Heart right ventricle (tissue), 16 donors: Measurements from ENCODE around the gene SLC28A3. TPM values are rescaled to one million over a fixed set of nuclear protein-coding genes. Genes with fewer than 3 reads are reported as not detected.

ENCODE experiments used
- ATAC-seq, 8 donors: fragments of 200-7000 bp; cut with Tn5 transposase; one replicate each; pipeline ENCODE4 v1.9.1; 2020; ENCODE audit warnings: mild to moderate bottlenecking in 8 of 8, moderate library complexity in 8 of 8, moderate number of reproducible peaks in 1 of 8
- DNase-seq, 2 donors: peaks; one replicate each; pipeline ENCODE4 v3.0.0-alpha.2; 2020
- H3K27ac ChIP-seq, 10 donors: fragments of 200-600 bp; sonication (generic) in 2 of 10; one replicate each; pipeline versions ENCODE4 v1.5.0 to v1.8.0; 2020 to 2022; ENCODE audit warnings: mild to moderate bottlenecking in 3 of 10
- H3K27me3 ChIP-seq, 7 donors: fragments of 200-600 bp; one replicate each; pipeline ENCODE4 v1.8.0; 2021 to 2022; ENCODE audit warnings: mild to moderate bottlenecking in 2 of 7
- H3K36me3 ChIP-seq, 9 donors: fragments of 200-600 bp; sonication (generic) in 1 of 9; one replicate each; pipeline versions ENCODE4 v1.5.0 to v1.8.0; 2020 to 2022; ENCODE audit warnings: mild to moderate bottlenecking in 2 of 9
- H3K4me1 ChIP-seq, 9 donors: fragments of 200-600 bp; sonication (generic) in 1 of 9; one replicate each; pipeline versions ENCODE4 v1.5.0 to v1.8.0; 2020 to 2022; ENCODE audit warnings: mild to moderate bottlenecking in 4 of 9
- H3K4me3 ChIP-seq, 10 donors: fragments of 200-600 bp; sonication (generic) in 2 of 10; one replicate each; pipeline versions ENCODE4 v1.5.0 to v1.8.0; 2020 to 2022; ENCODE audit warnings: mild to moderate bottlenecking in 7 of 10, moderate library complexity in 2 of 10
- H3K9me3 ChIP-seq, 11 donors: fragments of 200-600 bp in 10 of 11; sonication (generic) in 2 of 11; one replicate each; pipeline versions ENCODE4 v1.5.0 to v1.8.0; 2013 to 2022; ENCODE audit warnings: mild to moderate bottlenecking in 2 of 11, control low read depth in 1 of 11, moderate library complexity in 1 of 11
- CTCF ChIP-seq, 9 donors: fragments of 200-600 bp; sonication (generic) in 2 of 9; IDR thresholded peaks; one replicate each; pipeline versions ENCODE4 v1.5.0 to v1.8.0; 2021 to 2022; ENCODE audit warnings: antibody characterized with exemption in 9 of 9, mild to moderate bottlenecking in 5 of 9, moderate library complexity in 1 of 9
- WGBS, 2 donors: extraction: QIAGEN DNeasy Blood & Tissue Kit; methylation state at CpG; one replicate each; pipeline ENCODE4 v1.1.7; 2013; ENCODE audit warnings: inconsistent platforms in 1 of 2; 5-methylcytosine and 5-hydroxymethylcytosine counted together
- intact Hi-C, 10 donors: fragments of 100-400 bp; cut with DNase I; formaldehyde crosslinking; loops; one replicate each; pipeline versions ENCODE4 v1.11.1 to v1.14.2; 2022
- polyA plus RNA-seq, 2 donors: library from polyadenylated mRNA; stranded (reverse); fragments of 200-250 nt; gene quantifications; one replicate each; pipeline ENCODE4 v1.2.3, GENCODE V29; 2013
- total RNA-seq, 10 donors: library from RNA; stranded (reverse); fragmentation: NEBNext Ultra II Directional in 3 of 10; extraction: Animal tissue kit (Norgen Biotek cat#: 25700) in 3 of 10; gene quantifications; one replicate each; pipeline versions ENCODE4 v1.2.1 to v1.2.4, GENCODE V29; 2021 to 2023
- donor health status: Arrhythmogenic right ventricular cardiomyopathy.
- donor health status: ischemic (EF 13 %, LVEDD 7.1; RV severe dilation, severe dysfunction).
- donor health status: healthy with polysubstance abuse.
- donor health status: DM: no; HTN: yes; CAD: no.
- donor health status: DM: no; HTN: no; CAD: no.
- donor health status: ischemic (EF 25% LVEDD 6.9; RV normal size, moderate dysfunction).
- donor health status: ischemic (EF 25% LVEDD 5.7; RV mildly dilated, moderate dysfunction).
- donor health status: healthy.
- donor health status: DM: yes; HTN: yes; CAD: no.
- donor health status: Ischemic cardiomyopathy.
- donor health status: ischemic (EF 35%, LVEDD 5.7; RV mildly dilated, moderate dysfunction).
- donor health status: nonischemic (EF 11% LVEDD 7.7; RV severe dilation, severe dysfunction).
- donor health status: DM: yes; HTN: yes; CAD: no.
- donor health status: PGD.
- donor health status: ischemic (EF 29% LVEDD 5.4; RV normal size, mild dysfunction).
- donor health status: nonischemic (EF 23%, LVEDD 6.1; RV moderate dilation, normal function).

SLC28A3 gene
- total and polyA plus RNA-seq, 12 donors = 0.01 to 0.65 (median 0.18) TPM; not detected in 1

GRCh38 chr9:84320231-84320630 is 20.3 kb downstream of the SLC28A3 start:
- Histone ChIP-seq H3K4me3 (no peak overlapping the region), H3K36me3 (no peaks in the 10 kb centered on the region), H3K4me1 (peaks cover 0 to 22% (median 0%) of the 10 kb centered on the region in 9 donors), H3K27me3 (no peaks in the 10 kb centered on the region), H3K27ac (no peak overlapping the region), H3K9me3 (no peaks in the 10 kb centered on the region)
- intact Hi-C loops = no loop called here
- 86 to 100% methylated on average over 1 of the region's 1 CpG for WGBS, 2 donors
- DNase-seq (no peak), ATAC-seq (no peak)
- TF ChIP-seq CTCF (IDR thresholded peaks at IDR 0.05) = no peak

- Histone ChIP-seq H3K4me1 (peaks cover 0 to 24% (median 0%) of the 10 kb centered on the region in 9 donors), H3K9me3 (no peaks in the 10 kb centered on the region), H3K4me3 (no peak overlapping the region), H3K27ac (no peak overlapping the region), H3K36me3 (no peaks in the 10 kb centered on the region), H3K27me3 (no peaks in the 10 kb centered on the region)
- no peak for TF ChIP-seq CTCF (IDR thresholded peaks at IDR 0.05)
- intact Hi-C loops = loop anchor here in 2 of 10 donors (5.0 kb wide), 1 partner anchor 382 kb away; no protein-coding TSS in a partner anchor
- 86 to 93% methylated on average over 4 of the region's 4 CpGs for WGBS, 2 donors
- no peak for ATAC-seq
- DNase-seq = no peak
Measured at GRCh38 chr9:84319632-84320031, 20.9 kb downstream of the SLC28A3 start.

GRCh38 chr9:84318981-84319380 is 21.6 kb downstream of the SLC28A3 start:
- Histone ChIP-seq H3K9me3 (no peaks in the 10 kb centered on the region), H3K27me3 (no peaks in the 10 kb centered on the region), H3K27ac (no peak overlapping the region), H3K36me3 (no peaks in the 10 kb centered on the region), H3K4me3 (no peak overlapping the region), H3K4me1 (peaks cover 0 to 23% (median 0%) of the 10 kb centered on the region in 9 donors)
- 74 to 77% methylated on average over 2 of the region's 2 CpGs for WGBS, 2 donors
- no peak for TF ChIP-seq CTCF (IDR thresholded peaks at IDR 0.05)
- ATAC-seq = no peak
- DNase-seq = no peak
- intact Hi-C loops = loop anchor here in 2 of 10 donors (5.0 kb wide), 1 partner anchor 382 kb away; no protein-coding TSS in a partner anchor

DNA sequence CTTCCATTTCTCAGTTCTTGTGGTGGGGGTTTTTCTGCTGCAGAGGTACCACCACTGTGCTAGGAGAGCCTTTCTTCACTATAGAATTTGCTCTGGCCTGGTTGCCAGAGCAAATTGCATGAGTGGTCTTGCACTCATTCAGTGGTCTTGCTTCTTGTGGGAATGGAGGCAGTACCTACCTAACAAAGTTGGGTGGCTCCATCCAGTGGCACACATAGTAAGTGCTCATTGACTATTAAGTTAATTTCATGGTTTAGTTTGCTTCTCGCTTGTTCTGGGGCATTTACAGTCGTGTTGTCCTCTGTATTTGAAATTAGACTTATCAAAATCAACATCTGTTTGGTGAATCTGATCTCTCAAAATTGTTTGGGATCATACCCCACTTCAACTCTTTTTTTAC is 23.0 kb downstream of the SLC28A3 start:
- DNase-seq (no peak), ATAC-seq (no peak)
- Histone ChIP-seq H3K27me3 (no peaks in the 10 kb centered on the region), H3K9me3 (no peaks in the 10 kb centered on the region), H3K4me1 (peaks cover 0 to 17% (median 0%) of the 10 kb centered on the region in 9 donors), H3K27ac (no peak overlapping the region), H3K36me3 (no peaks in the 10 kb centered on the region), H3K4me3 (no peak overlapping the region)
- 91 to 95% methylated on average over 2 of the region's 2 CpGs for WGBS, 2 donors
- intact Hi-C loops = loop anchor here in 3 of 10 donors (2.0 to 5.0 kb wide), 2 partner anchors 379 to 380 kb away; no protein-coding TSS in a partner anchor
- no peak for TF ChIP-seq CTCF (IDR thresholded peaks at IDR 0.05)
